GM11168 (cell line): ENCODE measurements around the gene KMT5B.
"Not testable (repeated sequence)": the region's sequence is repeated elsewhere in the genome, so short reads cannot be mapped to it uniquely, and the experiment has no call there.

Experiments used
- in situ Hi-C: fragments of 300-500 bp; cut with MboI; formaldehyde crosslinking; loops from one replicate; pipeline ENCODE4 v1.12.0; 2022; ENCODE audit warnings: low sequenced_read_pairs; ENCODE audit not compliant: unreplicated experiment

Gene KMT5B

GRCh38 chr11:68213135-68213515, at the start of gene KMT5B:
Gene KMT5B (minus strand): TSS chr11:68213296. CDS start chr11:68190076, 23,220 bp downstream.
- in situ Hi-C loops: no loop called here

GRCh38 chr11:68262544-68262827, 49.4 kb upstream of the KMT5B start:
- in situ Hi-C loops: loop anchor here (10.0 kb wide), 1 partner anchor 122 kb away; no protein-coding TSS in a partner anchor

GRCh38 chr11:68261749-68262543, 48.9 kb upstream of the KMT5B start:
- in situ Hi-C loops: loop anchor here (10.0 kb wide), 1 partner anchor 123 kb away; no protein-coding TSS in a partner anchor

GRCh38 chr11:68261006-68261405, 47.9 kb upstream of the KMT5B start:
- in situ Hi-C loops: loop anchor here (10.0 kb wide), 1 partner anchor 124 kb away; no protein-coding TSS in a partner anchor

- in situ Hi-C loops: loop anchor here (10.0 kb wide), 1 partner anchor 124 kb away; no protein-coding TSS in a partner anchor
Measured at GRCh38 chr11:68260484-68260883, 47.4 kb upstream of the KMT5B start.

GRCh38 chr11:68259122-68259959, 46.2 kb upstream of the KMT5B start:
- in situ Hi-C loops: loop anchor here (5.0 kb wide), 1 partner anchor 38 kb away; no protein-coding TSS in a partner anchor

- in situ Hi-C loops: loop anchor here (5.0 kb wide), 1 partner anchor 39 kb away; no protein-coding TSS in a partner anchor
Measured at GRCh38 chr11:68258363-68258765, 45.3 kb upstream of the KMT5B start.

GRCh38 chr11:68257477-68258362, 44.6 kb upstream of the KMT5B start:
- in situ Hi-C loops: loop anchor here (5.0 kb wide), 1 partner anchor 40 kb away; no protein-coding TSS in a partner anchor

GRCh38 chr11:68256331-68256741, 43.2 kb upstream of the KMT5B start:
- in situ Hi-C loops: loop anchor here (5.0 kb wide), 1 partner anchor 41 kb away; no protein-coding TSS in a partner anchor

- in situ Hi-C loops: loop anchor here (5.0 kb wide), 1 partner anchor 42 kb away; no protein-coding TSS in a partner anchor
Measured at GRCh38 chr11:68255526-68255925, 42.4 kb upstream of the KMT5B start.

GRCh38 chr11:68254421-68254820, 41.3 kb upstream of the KMT5B start:
- in situ Hi-C loops: no loop called here

GRCh38 chr11:68251765-68252164, 38.7 kb upstream of the KMT5B start:
- in situ Hi-C loops: no loop called here

- in situ Hi-C loops: not testable (repeated sequence)
Measured at GRCh38 chr11:68244912-68245311, 31.8 kb upstream of the KMT5B start.

GRCh38 chr11:68243847-68244246, 30.8 kb upstream of the KMT5B start:
- in situ Hi-C loops: not testable (repeated sequence)

- in situ Hi-C loops: no loop called here
Measured at GRCh38 chr11:68242616-68243015, 29.5 kb upstream of the KMT5B start.

- in situ Hi-C loops: no loop called here
Measured at GRCh38 chr11:68231621-68232020, 18.5 kb upstream of the KMT5B start.

GRCh38 chr11:68229601-68230000, 16.5 kb upstream of the KMT5B start:
- in situ Hi-C loops: no loop called here

GRCh38 chr11:68226421-68226820, 13.3 kb upstream of the KMT5B start:
- in situ Hi-C loops: no loop called here

GRCh38 chr11:68224606-68225005, 11.5 kb upstream of the KMT5B start:
- in situ Hi-C loops: no loop called here

- in situ Hi-C loops: no loop called here
Measured at GRCh38 chr11:68223275-68223674, 10.2 kb upstream of the KMT5B start.
